ENCODE data around the gene ZFP36L2. TPM values are rescaled to one million over a fixed set of nuclear protein-coding genes. Genes with fewer than 3 reads are reported as not detected.

Gene ZFP36L2
- total and polyA plus RNA-seq, 9 of the 15 experiments (the other 6 are each of a cell fraction or from before 2014, with no cell fraction given): 4.1 to 60.6 (median 20.3) TPM

DNA sequence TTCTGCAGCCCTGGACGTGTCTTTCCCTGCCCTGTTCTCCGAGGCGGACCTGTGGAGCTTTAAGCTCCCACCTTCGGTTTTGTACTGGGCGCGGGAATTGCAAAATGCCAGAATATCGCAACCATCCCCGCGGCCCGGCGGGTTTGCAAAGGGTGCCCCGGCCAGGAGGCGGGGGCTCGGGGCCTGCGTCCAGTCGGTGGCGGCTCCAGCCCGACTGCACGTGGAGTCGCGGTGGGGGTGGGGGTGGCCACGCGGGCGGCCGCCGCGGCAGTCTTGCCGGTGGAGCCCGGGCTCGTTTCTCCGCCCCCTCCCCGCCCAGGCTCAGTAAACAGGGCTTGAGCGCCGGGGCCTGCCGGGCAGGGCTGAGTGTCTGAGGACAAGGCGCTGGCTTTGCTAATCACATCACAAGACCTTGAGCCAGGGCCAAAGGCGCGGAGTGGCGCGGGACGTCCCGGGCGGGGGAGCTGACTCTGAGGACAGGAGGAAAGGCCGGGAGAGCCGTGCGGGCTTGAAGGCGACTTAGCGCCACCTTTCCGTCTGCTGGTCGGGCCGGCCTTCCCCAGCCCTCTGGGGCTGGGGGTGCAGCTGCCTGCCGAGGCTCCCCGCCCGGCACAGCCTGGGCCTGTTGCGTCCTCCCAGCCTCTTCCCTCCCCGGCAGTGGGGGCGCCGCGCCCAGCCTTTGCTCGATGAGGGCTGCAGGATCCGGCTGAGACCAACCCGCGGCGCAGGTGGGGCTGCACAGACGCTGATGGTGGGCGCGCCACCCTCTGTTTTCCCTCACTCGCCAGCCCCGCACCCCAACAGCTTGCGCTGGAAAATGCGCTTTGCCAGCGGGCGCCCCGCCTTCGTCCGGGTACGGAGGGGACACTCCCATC, 786 bp upstream of the ZFP36L2 start (continued):
- TF ChIP-seq NRF1 (conservative IDR thresholded peaks at IDR 0.05 in 1 of 2, IDR thresholded peaks at IDR 0.05 in 1 of 2) (peak; percentile 42 to 53; a peak in 3 of 4 replicates), RBM15 (IDR thresholded peaks at IDR 0.05; ENCODE audit: insufficient read depth, low read length) (no peak), NR2F6 (CRISPR knock-in tag; IDR thresholded peaks at IDR 0.05) (no peak), ZC3H4 (CRISPR knock-in tag; IDR thresholded peaks at IDR 0.05; ENCODE audit: borderline replicate concordance) (0 out of 2 replicates have a peak, but pooled peaks have one; percentile 52), CBX1 (IDR thresholded peaks at IDR 0.05; ENCODE audit: low read depth) (peak; percentile 17; the same call in 1 of the 2 replicates), ZC3H11A (IDR thresholded peaks at IDR 0.05; ENCODE audit: low read depth, low read length) (no peak), ZNF354B (CRISPR knock-in tag; IDR thresholded peaks at IDR 0.05) (no peak), ZNF282 (CRISPR knock-in tag; IDR thresholded peaks at IDR 0.05) (no peak), PCBP2 (IDR thresholded peaks at IDR 0.05; ENCODE audit: low read depth, low read length, poor library complexity, severe bottlenecking) (no peak), ELF2 (CRISPR knock-in tag; IDR thresholded peaks at IDR 0.05) (0 out of 2 replicates have a peak, but pooled peaks have one; percentile 30)
- TF ChIP-seq, protein P1, sequence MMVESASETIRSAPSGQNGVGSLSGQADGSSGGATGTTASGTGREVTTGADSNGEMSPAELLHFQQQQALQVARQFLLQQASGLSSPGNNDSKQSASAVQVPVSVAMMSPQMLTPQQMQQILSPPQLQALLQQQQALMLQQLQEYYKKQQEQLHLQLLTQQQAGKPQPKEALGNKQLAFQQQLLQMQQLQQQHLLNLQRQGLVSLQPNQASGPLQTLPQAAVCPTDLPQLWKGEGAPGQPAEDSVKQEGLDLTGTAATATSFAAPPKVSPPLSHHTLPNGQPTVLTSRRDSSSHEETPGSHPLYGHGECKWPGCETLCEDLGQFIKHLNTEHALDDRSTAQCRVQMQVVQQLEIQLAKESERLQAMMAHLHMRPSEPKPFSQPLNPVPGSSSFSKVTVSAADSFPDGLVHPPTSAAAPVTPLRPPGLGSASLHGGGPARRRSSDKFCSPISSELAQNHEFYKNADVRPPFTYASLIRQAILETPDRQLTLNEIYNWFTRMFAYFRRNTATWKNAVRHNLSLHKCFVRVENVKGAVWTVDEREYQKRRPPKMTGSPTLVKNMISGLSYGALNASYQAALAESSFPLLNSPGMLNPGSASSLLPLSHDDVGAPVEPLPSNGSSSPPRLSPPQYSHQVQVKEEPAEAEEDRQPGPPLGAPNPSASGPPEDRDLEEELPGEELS (CRISPR knock-in tag; IDR thresholded peaks at IDR 0.05; ENCODE audit: borderline replicate concordance): peak; percentile 84; the same call in 1 of the 2 replicates
- TF ChIP-seq, protein P2, sequence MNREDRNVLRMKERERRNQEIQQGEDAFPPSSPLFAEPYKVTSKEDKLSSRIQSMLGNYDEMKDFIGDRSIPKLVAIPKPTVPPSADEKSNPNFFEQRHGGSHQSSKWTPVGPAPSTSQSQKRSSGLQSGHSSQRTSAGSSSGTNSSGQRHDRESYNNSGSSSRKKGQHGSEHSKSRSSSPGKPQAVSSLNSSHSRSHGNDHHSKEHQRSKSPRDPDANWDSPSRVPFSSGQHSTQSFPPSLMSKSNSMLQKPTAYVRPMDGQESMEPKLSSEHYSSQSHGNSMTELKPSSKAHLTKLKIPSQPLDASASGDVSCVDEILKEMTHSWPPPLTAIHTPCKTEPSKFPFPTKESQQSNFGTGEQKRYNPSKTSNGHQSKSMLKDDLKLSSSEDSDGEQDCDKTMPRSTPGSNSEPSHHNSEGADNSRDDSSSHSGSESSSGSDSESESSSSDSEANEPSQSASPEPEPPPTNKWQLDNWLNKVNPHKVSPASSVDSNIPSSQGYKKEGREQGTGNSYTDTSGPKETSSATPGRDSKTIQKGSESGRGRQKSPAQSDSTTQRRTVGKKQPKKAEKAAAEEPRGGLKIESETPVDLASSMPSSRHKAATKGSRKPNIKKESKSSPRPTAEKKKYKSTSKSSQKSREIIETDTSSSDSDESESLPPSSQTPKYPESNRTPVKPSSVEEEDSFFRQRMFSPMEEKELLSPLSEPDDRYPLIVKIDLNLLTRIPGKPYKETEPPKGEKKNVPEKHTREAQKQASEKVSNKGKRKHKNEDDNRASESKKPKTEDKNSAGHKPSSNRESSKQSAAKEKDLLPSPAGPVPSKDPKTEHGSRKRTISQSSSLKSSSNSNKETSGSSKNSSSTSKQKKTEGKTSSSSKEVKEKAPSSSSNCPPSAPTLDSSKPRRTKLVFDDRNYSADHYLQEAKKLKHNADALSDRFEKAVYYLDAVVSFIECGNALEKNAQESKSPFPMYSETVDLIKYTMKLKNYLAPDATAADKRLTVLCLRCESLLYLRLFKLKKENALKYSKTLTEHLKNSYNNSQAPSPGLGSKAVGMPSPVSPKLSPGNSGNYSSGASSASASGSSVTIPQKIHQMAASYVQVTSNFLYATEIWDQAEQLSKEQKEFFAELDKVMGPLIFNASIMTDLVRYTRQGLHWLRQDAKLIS (CRISPR knock-in tag; IDR thresholded peaks at IDR 0.05): no peak
- TF ChIP-seq, protein P3, sequence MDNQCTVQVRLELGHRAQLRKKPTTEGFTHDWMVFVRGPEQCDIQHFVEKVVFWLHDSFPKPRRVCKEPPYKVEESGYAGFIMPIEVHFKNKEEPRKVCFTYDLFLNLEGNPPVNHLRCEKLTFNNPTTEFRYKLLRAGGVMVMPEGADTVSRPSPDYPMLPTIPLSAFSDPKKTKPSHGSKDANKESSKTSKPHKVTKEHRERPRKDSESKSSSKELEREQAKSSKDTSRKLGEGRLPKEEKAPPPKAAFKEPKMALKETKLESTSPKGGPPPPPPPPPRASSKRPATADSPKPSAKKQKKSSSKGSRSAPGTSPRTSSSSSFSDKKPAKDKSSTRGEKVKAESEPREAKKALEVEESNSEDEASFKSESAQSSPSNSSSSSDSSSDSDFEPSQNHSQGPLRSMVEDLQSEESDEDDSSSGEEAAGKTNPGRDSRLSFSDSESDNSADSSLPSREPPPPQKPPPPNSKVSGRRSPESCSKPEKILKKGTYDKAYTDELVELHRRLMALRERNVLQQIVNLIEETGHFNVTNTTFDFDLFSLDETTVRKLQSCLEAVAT (IDR thresholded peaks at IDR 0.05): no peak; a peak in 1 of 4 replicates
- TF ChIP-seq, protein P4, sequence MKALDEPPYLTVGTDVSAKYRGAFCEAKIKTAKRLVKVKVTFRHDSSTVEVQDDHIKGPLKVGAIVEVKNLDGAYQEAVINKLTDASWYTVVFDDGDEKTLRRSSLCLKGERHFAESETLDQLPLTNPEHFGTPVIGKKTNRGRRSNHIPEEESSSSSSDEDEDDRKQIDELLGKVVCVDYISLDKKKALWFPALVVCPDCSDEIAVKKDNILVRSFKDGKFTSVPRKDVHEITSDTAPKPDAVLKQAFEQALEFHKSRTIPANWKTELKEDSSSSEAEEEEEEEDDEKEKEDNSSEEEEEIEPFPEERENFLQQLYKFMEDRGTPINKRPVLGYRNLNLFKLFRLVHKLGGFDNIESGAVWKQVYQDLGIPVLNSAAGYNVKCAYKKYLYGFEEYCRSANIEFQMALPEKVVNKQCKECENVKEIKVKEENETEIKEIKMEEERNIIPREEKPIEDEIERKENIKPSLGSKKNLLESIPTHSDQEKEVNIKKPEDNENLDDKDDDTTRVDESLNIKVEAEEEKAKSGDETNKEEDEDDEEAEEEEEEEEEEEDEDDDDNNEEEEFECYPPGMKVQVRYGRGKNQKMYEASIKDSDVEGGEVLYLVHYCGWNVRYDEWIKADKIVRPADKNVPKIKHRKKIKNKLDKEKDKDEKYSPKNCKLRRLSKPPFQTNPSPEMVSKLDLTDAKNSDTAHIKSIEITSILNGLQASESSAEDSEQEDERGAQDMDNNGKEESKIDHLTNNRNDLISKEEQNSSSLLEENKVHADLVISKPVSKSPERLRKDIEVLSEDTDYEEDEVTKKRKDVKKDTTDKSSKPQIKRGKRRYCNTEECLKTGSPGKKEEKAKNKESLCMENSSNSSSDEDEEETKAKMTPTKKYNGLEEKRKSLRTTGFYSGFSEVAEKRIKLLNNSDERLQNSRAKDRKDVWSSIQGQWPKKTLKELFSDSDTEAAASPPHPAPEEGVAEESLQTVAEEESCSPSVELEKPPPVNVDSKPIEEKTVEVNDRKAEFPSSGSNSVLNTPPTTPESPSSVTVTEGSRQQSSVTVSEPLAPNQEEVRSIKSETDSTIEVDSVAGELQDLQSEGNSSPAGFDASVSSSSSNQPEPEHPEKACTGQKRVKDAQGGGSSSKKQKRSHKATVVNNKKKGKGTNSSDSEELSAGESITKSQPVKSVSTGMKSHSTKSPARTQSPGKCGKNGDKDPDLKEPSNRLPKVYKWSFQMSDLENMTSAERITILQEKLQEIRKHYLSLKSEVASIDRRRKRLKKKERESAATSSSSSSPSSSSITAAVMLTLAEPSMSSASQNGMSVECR (CRISPR knock-in tag; IDR thresholded peaks at IDR 0.05): peak; percentile 74; the same call in 1 of the 2 replicates

Data from K562 (cell line).